Measurements from ENCODE around the gene SEMA5A. TPM values are rescaled to one million over a fixed set of nuclear protein-coding genes. Genes with fewer than 3 reads are reported as not detected.

SEMA5A gene
- total and polyA plus RNA-seq, 11 donors, result 4.6 to 71.5 (median 33.8) TPM

DNA sequence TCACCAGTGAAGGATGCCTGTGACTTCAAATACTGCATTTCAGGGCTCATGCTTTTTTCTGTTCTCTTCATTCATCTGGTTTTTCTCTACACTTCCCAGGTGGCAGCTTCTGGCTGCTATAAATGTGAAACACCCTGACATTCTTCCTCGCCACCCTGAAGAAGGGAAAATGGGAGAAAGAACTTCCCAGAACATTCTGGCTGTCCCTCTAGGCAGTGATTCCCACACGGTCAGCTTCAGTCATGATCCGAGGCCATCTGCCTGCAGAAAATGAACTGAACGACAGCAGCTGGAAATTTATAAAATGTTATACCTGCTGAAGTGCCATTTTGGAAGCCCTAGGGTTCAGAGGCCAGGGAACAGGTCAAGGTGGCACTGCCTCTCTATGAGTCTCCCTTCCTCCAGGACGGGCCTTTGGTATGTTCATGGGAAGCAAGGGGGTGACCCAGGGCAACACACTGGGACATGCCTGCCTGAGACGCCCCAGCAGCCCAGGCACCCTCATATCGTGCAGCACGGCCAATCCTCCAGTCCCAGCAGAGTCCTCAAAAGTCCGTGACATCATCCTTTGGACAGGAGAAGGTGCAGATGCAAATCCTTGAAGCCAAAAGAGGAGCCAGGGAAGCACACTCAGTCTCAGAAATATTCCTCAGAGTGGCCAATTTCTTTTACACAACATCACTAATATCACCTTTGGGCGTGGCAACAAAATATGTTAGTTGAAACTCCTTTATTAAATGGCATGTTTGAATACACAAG is 107.1 kb downstream of the SEMA5A start:
- Histone ChIP-seq H3K4me3 (no peak overlapping the region), H3K9me3 (no peaks in the 10 kb centered on the region), H3K27me3 (no peaks in the 10 kb centered on the region), H3K36me3 (peaks cover 0 to 13% (median 0%) of the 10 kb centered on the region in 9 donors), H3K27ac (peak overlapping the region in 1 of 12 donors; percentile 15), H3K4me1 (peaks cover 0 to 28% (median 11%) of the 10 kb centered on the region in 12 donors)
- TF ChIP-seq POLR2A (IDR thresholded peaks at IDR 0.05), result no peak
- TF ChIP-seq, protein P1, sequence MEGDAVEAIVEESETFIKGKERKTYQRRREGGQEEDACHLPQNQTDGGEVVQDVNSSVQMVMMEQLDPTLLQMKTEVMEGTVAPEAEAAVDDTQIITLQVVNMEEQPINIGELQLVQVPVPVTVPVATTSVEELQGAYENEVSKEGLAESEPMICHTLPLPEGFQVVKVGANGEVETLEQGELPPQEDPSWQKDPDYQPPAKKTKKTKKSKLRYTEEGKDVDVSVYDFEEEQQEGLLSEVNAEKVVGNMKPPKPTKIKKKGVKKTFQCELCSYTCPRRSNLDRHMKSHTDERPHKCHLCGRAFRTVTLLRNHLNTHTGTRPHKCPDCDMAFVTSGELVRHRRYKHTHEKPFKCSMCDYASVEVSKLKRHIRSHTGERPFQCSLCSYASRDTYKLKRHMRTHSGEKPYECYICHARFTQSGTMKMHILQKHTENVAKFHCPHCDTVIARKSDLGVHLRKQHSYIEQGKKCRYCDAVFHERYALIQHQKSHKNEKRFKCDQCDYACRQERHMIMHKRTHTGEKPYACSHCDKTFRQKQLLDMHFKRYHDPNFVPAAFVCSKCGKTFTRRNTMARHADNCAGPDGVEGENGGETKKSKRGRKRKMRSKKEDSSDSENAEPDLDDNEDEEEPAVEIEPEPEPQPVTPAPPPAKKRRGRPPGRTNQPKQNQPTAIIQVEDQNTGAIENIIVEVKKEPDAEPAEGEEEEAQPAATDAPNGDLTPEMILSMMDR (IDR thresholded peaks at IDR 0.05), result no peak
- intact Hi-C loops (cut with DNase I), result loop anchor here in 1 of 10 donors (10.0 kb wide), 1 partner anchor 106 kb away; the partner anchor contains the start of gene SEMA5A
- 57 to 71% (median 60%) methylated on average over 10 of the region's 10 CpGs for WGBS, 4 donors
- DNase-seq (no peak), ATAC-seq (peak in 2 of 4 donors; percentile 21 to 35)

DNA sequence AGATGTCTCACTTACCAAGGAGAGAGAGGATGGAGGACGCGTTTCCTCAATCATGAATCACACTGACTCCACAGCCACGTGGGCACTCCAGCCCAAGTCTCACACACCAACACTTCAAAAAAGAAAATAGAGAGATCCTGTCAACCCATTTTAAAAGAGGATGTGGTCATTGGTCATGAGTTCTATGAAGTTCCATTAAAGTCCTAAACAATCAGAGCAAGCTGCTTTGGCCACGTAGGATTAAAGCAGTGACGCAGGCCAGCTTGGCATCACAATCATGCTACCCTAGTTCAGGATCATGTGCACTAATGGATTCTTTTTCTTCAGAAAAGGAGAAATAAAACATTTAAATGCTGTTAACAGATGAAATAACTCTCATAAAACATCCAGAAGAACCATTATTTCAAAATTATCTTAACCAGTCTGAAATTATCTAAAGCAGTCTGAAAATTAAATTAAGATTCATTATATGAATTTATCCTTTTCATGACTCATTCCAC is 108.1 kb downstream of the SEMA5A start:
- peaks cover 0 to 27% (median 12%) of the 10 kb centered on the region in 12 donors for H3K4me1 ChIP-seq
- DNase-seq (no peak), ATAC-seq (peak in 1 of 4 donors; percentile 33)
- no peak overlapping the region for H3K4me3 ChIP-seq
- H3K27me3 ChIP-seq, result no peaks in the 10 kb centered on the region
- intact Hi-C loops (cut with DNase I), result loop anchor here in 1 of 10 donors (10.0 kb wide), 1 partner anchor 107 kb away; the partner anchor contains the start of gene SEMA5A
- no peak overlapping the region for H3K27ac ChIP-seq
- H3K9me3 ChIP-seq, result no peaks in the 10 kb centered on the region
- peaks cover 0 to 13% (median 0%) of the 10 kb centered on the region in 9 donors for H3K36me3 ChIP-seq
- no peak for TF ChIP-seq POLR2A (IDR thresholded peaks at IDR 0.05)
- TF ChIP-seq, protein P1 (IDR thresholded peaks at IDR 0.05), result no peak
- WGBS, 4 donors, result 63 to 82% (median 77%) methylated on average over 5 of the region's 5 CpGs

DNA sequence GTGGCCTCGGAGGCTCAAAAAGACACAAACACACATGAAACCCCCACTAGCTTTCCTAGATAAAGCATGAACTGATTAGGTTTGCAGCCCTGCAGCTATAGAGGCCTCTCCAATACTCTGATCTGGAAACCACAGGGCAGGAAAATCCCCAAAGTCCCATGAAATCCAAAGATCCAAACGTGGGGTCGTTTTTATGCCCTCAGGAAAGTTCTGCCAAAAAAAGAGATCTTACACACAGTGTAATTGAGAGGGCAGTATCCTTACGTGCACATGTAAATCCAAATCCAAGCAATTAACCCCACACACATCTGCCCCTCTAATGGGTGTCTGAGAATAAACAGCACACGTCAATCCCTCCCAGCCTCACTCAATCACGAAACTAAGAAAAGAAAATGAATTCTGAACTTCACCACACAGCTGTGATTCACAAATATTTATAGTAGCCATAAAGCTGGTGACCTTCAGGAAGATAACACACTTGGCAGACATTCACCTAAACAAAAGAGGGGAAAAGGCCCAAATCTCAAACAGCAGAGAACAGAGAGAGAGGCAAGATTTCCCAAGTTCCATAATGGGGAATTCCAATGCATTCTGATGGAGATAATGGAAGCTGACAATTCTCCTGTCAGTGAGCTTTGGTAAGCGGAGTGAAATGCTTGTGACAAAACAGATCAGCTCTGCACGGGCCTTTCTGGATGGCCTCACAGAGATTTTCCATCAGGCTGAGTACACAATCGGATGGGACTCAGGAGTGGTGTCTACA is 114.2 kb downstream of the SEMA5A start:
- 14 to 27% (median 20%) methylated on average over 9 of the region's 9 CpGs for WGBS, 4 donors

More for the DNA sequence above, 114.2 kb downstream of the SEMA5A start:
- ATAC-seq (peak; percentile 49 to 80 (median 56)), DNase-seq (no peak)
- Histone ChIP-seq H3K36me3 (peaks cover 0 to 10% (median 0%) of the 10 kb centered on the region in 9 donors), H3K27ac (peak overlapping the region in 11 of 12 donors; percentile 18 to 80 (median 58)), H3K4me1 (peaks cover 0 to 39% (median 8%) of the 10 kb centered on the region in 12 donors), H3K4me3 (no peak overlapping the region), H3K9me3 (no peaks in the 10 kb centered on the region), H3K27me3 (no peaks in the 10 kb centered on the region)
- intact Hi-C loops (cut with DNase I), result loop anchor here in 1 of 10 donors (10.0 kb wide), 1 partner anchor 113 kb away; the partner anchor contains the start of gene SEMA5A
- no peak for TF ChIP-seq POLR2A (IDR thresholded peaks at IDR 0.05)
- TF ChIP-seq, protein P1 (IDR thresholded peaks at IDR 0.05), result no peak
